Mucosa of descending colon (tissue), 3 donors: ENCODE measurements around the gene PHF14. TPM values are rescaled to one million over a fixed set of nuclear protein-coding genes. Genes with fewer than 3 reads are reported as not detected.

Experiments
- ATAC-seq: fragments of 200-7000 bp; cut with Tn5 transposase; one replicate; pipeline ENCODE4 v1.9.1; 2020; ENCODE audit warnings: mild to moderate bottlenecking, moderate library complexity
- DNase-seq, 3 donors: peaks; one replicate each; pipeline ENCODE4 v3.0.0-alpha.2; 2020
- H3K36me3 ChIP-seq: fragments of 200-600 bp; one replicate; pipeline ENCODE4 v1.8.0; 2021; ENCODE audit warnings: low read depth, mild to moderate bottlenecking
- H3K4me1 ChIP-seq: fragments of 200-600 bp; one replicate; pipeline ENCODE4 v1.8.0; 2021; ENCODE audit warnings: low read depth, mild to moderate bottlenecking
- H3K4me3 ChIP-seq: fragments of 200-600 bp; one replicate; pipeline ENCODE4 v1.8.0; 2021; ENCODE audit warnings: mild to moderate bottlenecking
- H3K9me3 ChIP-seq: fragments of 200-600 bp; one replicate; pipeline ENCODE4 v1.8.0; 2021; ENCODE audit warnings: mild to moderate bottlenecking
- intact Hi-C, 2 donors: fragments of 100-400 bp; cut with DNase I in 1 of 2; cut with micrococcal nuclease in 1 of 2; formaldehyde crosslinking; loops; one replicate each; pipeline versions ENCODE4 v1.11.0 to v1.11.1; 2022; cut with DNase I, micrococcal nuclease
- total RNA-seq, 3 donors: library from RNA; stranded (reverse); fragmentation: NEBNext Ultra II Directional in 2 of 3; extraction: Animal tissue kit (Norgen Biotek cat#: 25700) in 2 of 3; gene quantifications; one replicate each; pipeline versions ENCODE4 v1.2.1 to v1.2.4, GENCODE V29; 2021 to 2023
- TF ChIP-seq, protein P1 (sequence below): fragments of 200-600 bp; IDR thresholded peaks from one replicate; pipeline ENCODE4 v1.8.0; 2022; ENCODE audit warnings: antibody characterized with exemption, mild to moderate bottlenecking
- donor health status: DM: no; HTN: no; CAD: no; lungs with moderate emphysema.
- donor health status: DM: no; HTN: no; CAD: no.
- donor health status: DM: no; HTN: yes; CAD: no.

PHF14 gene
- total RNA-seq, 3 donors from 2014 or later, result 30.8 to 31.9 (median 31.7) TPM

DNA sequence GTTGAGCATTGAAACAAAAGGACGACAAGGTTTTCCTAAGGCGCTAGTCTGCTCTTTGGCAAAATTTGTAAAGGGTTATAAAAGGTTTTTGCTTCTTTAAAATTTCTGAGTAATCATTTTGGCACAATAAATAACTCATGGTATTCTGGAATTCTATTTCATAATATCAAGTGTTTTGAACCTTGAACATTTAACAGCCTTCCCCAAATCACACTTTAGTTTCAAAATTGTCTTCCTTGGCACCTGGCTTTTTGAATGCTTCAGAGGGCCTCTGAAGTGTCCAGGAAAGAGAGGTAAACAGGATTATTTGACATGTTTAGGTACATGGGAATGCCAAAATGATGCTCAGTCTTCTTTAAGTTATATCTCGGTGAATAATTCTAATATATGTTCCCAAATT lies 220.8 kb downstream of the PHF14 start:
- no peak for ATAC-seq
- intact Hi-C loops, result no loop called here
- H3K9me3 ChIP-seq, result no peaks in the 10 kb centered on the region
- H3K4me3 ChIP-seq, result no peak overlapping the region
- H3K36me3 ChIP-seq, result no peaks in the 10 kb centered on the region
- H3K4me1 ChIP-seq, result peaks cover 2% of the 10 kb centered on the region
- no peak for DNase-seq
- TF ChIP-seq, protein P1, sequence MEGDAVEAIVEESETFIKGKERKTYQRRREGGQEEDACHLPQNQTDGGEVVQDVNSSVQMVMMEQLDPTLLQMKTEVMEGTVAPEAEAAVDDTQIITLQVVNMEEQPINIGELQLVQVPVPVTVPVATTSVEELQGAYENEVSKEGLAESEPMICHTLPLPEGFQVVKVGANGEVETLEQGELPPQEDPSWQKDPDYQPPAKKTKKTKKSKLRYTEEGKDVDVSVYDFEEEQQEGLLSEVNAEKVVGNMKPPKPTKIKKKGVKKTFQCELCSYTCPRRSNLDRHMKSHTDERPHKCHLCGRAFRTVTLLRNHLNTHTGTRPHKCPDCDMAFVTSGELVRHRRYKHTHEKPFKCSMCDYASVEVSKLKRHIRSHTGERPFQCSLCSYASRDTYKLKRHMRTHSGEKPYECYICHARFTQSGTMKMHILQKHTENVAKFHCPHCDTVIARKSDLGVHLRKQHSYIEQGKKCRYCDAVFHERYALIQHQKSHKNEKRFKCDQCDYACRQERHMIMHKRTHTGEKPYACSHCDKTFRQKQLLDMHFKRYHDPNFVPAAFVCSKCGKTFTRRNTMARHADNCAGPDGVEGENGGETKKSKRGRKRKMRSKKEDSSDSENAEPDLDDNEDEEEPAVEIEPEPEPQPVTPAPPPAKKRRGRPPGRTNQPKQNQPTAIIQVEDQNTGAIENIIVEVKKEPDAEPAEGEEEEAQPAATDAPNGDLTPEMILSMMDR, result no peak

DNA sequence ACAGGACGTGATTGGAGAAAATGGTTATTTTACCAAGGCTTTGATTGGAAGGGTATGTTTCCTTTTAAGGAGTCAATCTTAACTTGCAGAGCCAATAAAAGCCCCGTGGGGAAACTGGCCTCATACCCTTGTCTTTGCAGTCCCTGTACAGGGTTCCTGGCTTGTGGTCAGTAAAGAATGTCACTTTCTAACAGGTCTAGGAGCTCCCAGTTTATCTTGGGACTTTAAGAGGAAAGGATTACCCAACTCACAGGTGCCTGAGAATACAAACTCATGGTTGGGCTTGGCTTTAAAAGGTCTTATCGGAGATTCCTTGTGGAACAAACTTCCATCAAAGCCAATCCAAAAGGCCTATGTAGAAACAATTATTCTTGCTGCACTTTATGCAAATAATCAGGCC lies 221.8 kb downstream of the PHF14 start:
- peaks cover 2% of the 10 kb centered on the region for H3K4me1 ChIP-seq
- H3K9me3 ChIP-seq, result no peaks in the 10 kb centered on the region
- H3K36me3 ChIP-seq, result no peaks in the 10 kb centered on the region
- DNase-seq (no peak), ATAC-seq (no peak)
- TF ChIP-seq, protein P1, result no peak
- no peak overlapping the region for H3K4me3 ChIP-seq
- intact Hi-C loops, result no loop called here

DNA sequence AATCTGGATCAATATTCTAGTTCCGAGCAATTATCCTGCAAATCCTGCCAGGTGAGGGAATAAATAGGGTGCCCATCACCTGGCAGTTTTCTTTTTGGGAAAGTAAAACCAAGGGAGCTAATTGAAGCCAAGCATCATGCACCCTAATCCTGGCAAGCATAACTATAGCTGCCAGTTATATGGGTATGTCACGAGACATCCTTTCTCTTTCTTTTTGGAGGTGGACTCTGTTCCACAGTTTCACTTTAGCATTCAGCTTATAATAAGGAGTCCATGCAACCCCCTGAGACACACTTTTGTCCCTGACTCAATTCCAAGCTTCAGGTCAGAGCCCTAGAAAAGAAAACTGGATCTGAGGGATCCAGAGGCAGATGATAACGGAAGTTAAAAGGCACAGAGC lies 222.5 kb downstream of the PHF14 start:
- H3K4me3 ChIP-seq, result no peak overlapping the region
- no peaks in the 10 kb centered on the region for H3K9me3 ChIP-seq
- DNase-seq (no peak), ATAC-seq (no peak)
- no peaks in the 10 kb centered on the region for H3K36me3 ChIP-seq
- TF ChIP-seq, protein P1, result no peak
- intact Hi-C loops, result no loop called here
- peaks cover 2% of the 10 kb centered on the region for H3K4me1 ChIP-seq

DNA sequence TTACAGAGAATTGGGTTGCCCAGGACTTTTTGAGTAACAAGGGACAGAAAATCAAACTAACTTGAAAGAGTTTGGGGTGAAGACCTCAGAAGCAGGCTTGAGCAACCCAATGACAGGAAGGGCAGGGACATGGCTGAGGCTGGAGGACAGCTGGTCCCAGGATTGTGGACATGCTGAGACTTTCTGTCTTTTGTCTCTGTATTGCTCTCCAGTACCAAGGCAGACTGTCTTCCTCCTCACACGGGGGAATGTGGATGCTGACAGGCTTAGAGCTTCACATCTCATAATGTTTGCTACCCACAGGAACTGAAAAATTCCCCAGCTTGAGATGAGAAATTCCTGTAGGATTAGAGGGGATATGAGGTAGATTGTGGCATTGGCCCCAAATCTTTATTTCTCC lies 229.6 kb downstream of the PHF14 start:
- intact Hi-C loops, result no loop called here
- DNase-seq (no peak), ATAC-seq (no peak)
- Histone ChIP-seq H3K36me3 (no peaks in the 10 kb centered on the region), H3K9me3 (no peaks in the 10 kb centered on the region), H3K4me1 (no peaks in the 10 kb centered on the region), H3K4me3 (no peak overlapping the region)
- TF ChIP-seq, protein P1, result no peak

DNA sequence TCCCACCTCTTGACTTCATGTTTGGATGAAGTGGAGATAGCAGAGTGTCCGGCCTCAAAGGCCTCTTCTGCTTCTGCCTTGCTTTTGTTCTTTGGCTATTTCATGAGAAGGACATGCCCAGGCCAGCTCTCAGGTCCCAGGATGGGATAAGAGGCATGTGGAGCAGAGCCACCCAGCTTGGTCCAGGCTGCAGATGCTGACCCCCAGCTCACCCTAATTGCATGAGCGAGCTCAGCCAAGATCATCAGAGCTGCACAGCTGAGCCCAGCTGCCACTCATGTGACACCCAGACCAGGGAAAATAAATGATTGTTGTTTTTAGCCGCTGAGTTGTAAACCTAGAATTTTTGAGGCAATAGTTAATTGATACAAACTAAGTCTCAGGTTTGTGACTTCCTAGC lies 230.0 kb downstream of the PHF14 start:
- TF ChIP-seq, protein P1, result no peak
- no peak overlapping the region for H3K4me3 ChIP-seq
- no peaks in the 10 kb centered on the region for H3K36me3 ChIP-seq
- DNase-seq (peak; percentile 29 to 45 (median 43)), ATAC-seq (peak; percentile 43)
- H3K9me3 ChIP-seq, result no peaks in the 10 kb centered on the region
- no peaks in the 10 kb centered on the region for H3K4me1 ChIP-seq
- intact Hi-C loops, result no loop called here

DNA sequence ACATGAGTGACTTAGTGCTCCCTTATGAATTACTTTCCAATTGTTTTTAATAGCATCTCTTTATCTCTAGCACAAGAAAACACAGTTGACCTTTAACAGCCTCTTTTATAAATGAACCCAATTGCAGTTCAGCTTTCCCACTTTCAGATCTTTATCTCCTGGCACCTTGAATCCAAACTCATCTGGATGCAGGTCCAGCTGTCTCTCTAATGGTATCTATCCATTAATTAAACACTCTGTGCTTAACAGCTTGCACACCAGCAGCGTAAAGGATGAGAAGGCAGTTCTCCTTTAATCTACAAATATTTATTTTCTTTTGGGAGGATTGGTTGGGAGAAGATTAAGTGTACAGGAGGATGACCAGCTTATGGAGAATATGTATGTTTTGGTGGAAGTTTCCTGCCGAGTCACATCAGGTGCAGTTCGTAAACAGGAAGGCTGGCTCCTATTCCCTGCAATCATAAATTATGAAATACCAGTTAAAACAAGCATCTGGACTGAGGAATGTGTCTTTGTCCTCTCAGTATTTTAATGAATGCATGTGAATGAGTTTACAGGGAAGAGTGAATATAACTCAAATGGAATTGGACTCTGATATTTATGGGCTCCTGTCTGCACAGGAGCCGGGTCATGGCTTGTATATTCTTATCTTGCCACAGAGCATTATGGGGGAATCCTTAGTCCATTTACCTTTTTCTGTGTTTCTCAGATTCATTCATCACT lies 232.7 kb downstream of the PHF14 start:
- H3K4me1 ChIP-seq, result no peaks in the 10 kb centered on the region
- no peak for ATAC-seq
- H3K36me3 ChIP-seq, result no peaks in the 10 kb centered on the region
- TF ChIP-seq, protein P1, result no peak
- intact Hi-C loops, result no loop called here
- no peaks in the 10 kb centered on the region for H3K9me3 ChIP-seq
- DNase-seq, result no peak
- no peak overlapping the region for H3K4me3 ChIP-seq
